ENCODE results near the gene PIP4K2C. TPM values are rescaled to one million over a fixed set of nuclear protein-coding genes. Genes with fewer than 3 reads are reported as not detected.

PIP4K2C gene
- total and polyA plus RNA-seq, 2 of the 4 experiments (the other 2 are of a cell fraction) = 12.5 to 23.1 TPM

- Histone ChIP-seq H3K23ac (ENCODE audit: low read depth, low read length) (no peak overlapping the region), H3K9ac (ENCODE audit: low read depth, low read length) (no peak overlapping the region), H3K18ac (ENCODE audit: low read depth, low read length) (no peak overlapping the region), H3K27me3 (ENCODE audit: control insufficient read depth, insufficient read depth, low read length) (no peaks in the 10 kb centered on the region), H4K8ac (ENCODE audit: low read depth in 2 of 2, low read length in 2 of 2) (no peak overlapping the region), H3K27ac (ENCODE audit: insufficient read depth, low read length) (no peak overlapping the region), H3K9me3 (ENCODE audit: control insufficient read depth, insufficient read depth, low read length) (no peaks in the 10 kb centered on the region), H2BK5ac (ENCODE audit: low read depth, low read length, poor library complexity, severe bottlenecking) (no peak overlapping the region), H3K9me1 (ENCODE audit: insufficient read depth, low read length) (peaks cover 18% of the 10 kb centered on the region; the same call in 1 of the 2 replicates), H3K36me3 (ENCODE audit: control insufficient read depth, insufficient read depth, low read length) (peaks cover 16% of the 10 kb centered on the region), H2BK15ac (ENCODE audit: low read depth, low read length) (no peak overlapping the region), H4K20me1 (ENCODE audit: insufficient read depth, low read length) (no peaks in the 10 kb centered on the region), H4K91ac (ENCODE audit: insufficient read depth, low read depth, low read length) (no peak overlapping the region), H3K4me1 (ENCODE audit: control insufficient read depth, insufficient read depth, low read length) (peaks cover 9% of the 10 kb centered on the region), H3K4me3 (ENCODE audit: insufficient read depth, low read depth, low read length) (no peak overlapping the region), H3K56ac (ENCODE audit: extremely low read depth, insufficient read depth, low read length) (no peak overlapping the region), H3K14ac (replicated peaks; ENCODE audit: low read depth, low read length) (no peak overlapping the region), H3K79me1 (ENCODE audit: low read depth in 1 of 2, low read length in 2 of 2) (peaks cover 9 to 31% of the 10 kb centered on the region in 2 experiments), H2AFZ (replicated peaks; ENCODE audit: low read length, poor library complexity) (no peak overlapping the region), H2AK5ac (ENCODE audit: low read depth, low read length) (no peak overlapping the region), H2BK20ac (ENCODE audit: low read depth, low read length) (no peak overlapping the region), H2BK120ac (ENCODE audit: low read depth, low read length) (no peak overlapping the region), H3K4ac (ENCODE audit: low read depth, low read length) (no peak overlapping the region), H3K4me2 (ENCODE audit: low read depth, low read length) (no peak overlapping the region), H2AK9ac (replicated peaks; ENCODE audit: low read depth, low read length, poor library complexity) (peak overlapping the region; percentile 57), H4K5ac (ENCODE audit: low read depth, low read length) (no peak overlapping the region)
- dilution Hi-C loops (cut with HindIII; ENCODE audit: low sequenced_read_pairs, unreplicated experiment) (no loop called here), in situ Hi-C loops (cut with MboI; ENCODE audit: low sequenced_read_pairs) (no loop called here), intact Hi-C loops (cut with micrococcal nuclease) (no loop called here)
- TF ChIP-seq RFX5 (IDR thresholded peaks at IDR 0.05; ENCODE audit: low read depth, low read length) (no peak), USF2 (IDR thresholded peaks at IDR 0.05; ENCODE audit: low read depth, low read length) (no peak), RCOR1 (IDR thresholded peaks at IDR 0.05; ENCODE audit: insufficient replicate concordance, low read length) (no peak), NFE2L2 (IDR thresholded peaks at IDR 0.05; ENCODE audit: low read depth, low read length) (no peak), POLR2A (IDR thresholded peaks at IDR 0.05; ENCODE audit: low read depth, low read length) (no peak), MAZ (IDR thresholded peaks at IDR 0.05; ENCODE audit: borderline replicate concordance, low read depth, low read length) (no peak), CEBPB (IDR thresholded peaks at IDR 0.05; ENCODE audit: low read depth, low read length) (no peak), CTCF (conservative IDR thresholded peaks at IDR 0.05; ENCODE audit: low read depth, low read length) (no peak), FOS (IDR thresholded peaks at IDR 0.05; ENCODE audit: low read depth, low read length) (no peak), CHD1 (IDR thresholded peaks at IDR 0.05; ENCODE audit: low read depth, low read length) (no peak), ELK1 (IDR thresholded peaks at IDR 0.05; ENCODE audit: borderline replicate concordance, low read depth, low read length) (no peak), MAFK (IDR thresholded peaks at IDR 0.05; ENCODE audit: low read depth, low read length) (no peak), BHLHE40 (IDR thresholded peaks at IDR 0.05; ENCODE audit: low read depth, low read length) (no peak), MXI1 (IDR thresholded peaks at IDR 0.05; ENCODE audit: borderline replicate concordance, low read depth, low read length) (no peak), SMC3 (IDR thresholded peaks at IDR 0.05; ENCODE audit: low read depth, low read length) (no peak), RAD21 (IDR thresholded peaks at IDR 0.05; ENCODE audit: low read length) (no peak)
- no peak for DNase-seq
- no peak for ATAC-seq (ENCODE audit: low read depth)
- ChIA-PET CTCF (no interaction called here), POLR2A (ENCODE audit: unreplicated experiment) (interaction anchor here (0.6 kb wide), 1 partner anchor 134 kb away, joined by 15 read pairs; no protein-coding TSS in a partner anchor)
- no CpG with 5 or more reads among the region's 19 CpGs for WGBS, 2 experiments (ENCODE audit: extremely low coverage in 2 of 2, insufficient read length in 1 of 2)
- BruUV-seq (replicated peaks) = no TSS peak
Measured at GRCh38 chr12:57609101-57609780, 18.2 kb downstream of the PIP4K2C start.

Data from IMR-90 (cell line).